Right hindlimb (tissue), 1 donor: ENCODE measurements around the gene RACK1.

Experiments
- DNase-seq: peaks from one replicate; pipeline ENCODE4 v3.0.0-alpha.2; 2018

Gene RACK1

DNA sequence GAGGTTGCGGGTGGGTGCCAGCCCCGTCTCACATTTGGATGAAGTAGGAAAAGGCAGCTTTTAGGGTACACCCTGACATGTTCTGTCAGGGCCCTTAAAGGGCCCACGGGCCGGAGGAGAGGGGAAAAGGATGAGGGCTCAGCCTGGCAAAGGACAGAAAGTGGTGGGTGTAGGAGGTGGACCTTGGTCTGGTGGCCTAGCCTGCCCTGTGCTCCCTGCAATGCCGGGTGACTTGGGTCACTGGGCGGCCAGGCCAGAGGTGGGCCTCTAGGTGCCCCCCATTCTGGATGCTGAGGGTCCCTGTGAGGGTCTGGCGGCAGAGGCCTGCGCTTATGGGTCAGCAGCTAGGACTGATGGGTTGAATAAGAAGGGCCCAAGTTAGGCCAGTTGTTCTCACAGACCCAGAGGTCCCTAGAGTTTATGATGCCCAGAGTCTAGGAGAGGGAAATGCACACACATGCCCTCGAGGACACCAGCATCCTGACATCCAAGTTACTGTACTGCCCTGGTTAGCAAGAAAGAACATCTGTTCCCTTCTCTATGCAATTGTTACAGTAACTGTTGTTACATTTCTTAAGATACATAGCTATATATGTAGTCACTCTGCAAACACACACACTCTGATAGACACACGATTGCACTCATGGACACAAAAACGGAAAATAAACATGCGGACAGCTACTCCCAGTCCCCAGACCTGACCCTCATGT is 51.2 kb downstream of the RACK1 start:
- DNase-seq, result no peak

DNA sequence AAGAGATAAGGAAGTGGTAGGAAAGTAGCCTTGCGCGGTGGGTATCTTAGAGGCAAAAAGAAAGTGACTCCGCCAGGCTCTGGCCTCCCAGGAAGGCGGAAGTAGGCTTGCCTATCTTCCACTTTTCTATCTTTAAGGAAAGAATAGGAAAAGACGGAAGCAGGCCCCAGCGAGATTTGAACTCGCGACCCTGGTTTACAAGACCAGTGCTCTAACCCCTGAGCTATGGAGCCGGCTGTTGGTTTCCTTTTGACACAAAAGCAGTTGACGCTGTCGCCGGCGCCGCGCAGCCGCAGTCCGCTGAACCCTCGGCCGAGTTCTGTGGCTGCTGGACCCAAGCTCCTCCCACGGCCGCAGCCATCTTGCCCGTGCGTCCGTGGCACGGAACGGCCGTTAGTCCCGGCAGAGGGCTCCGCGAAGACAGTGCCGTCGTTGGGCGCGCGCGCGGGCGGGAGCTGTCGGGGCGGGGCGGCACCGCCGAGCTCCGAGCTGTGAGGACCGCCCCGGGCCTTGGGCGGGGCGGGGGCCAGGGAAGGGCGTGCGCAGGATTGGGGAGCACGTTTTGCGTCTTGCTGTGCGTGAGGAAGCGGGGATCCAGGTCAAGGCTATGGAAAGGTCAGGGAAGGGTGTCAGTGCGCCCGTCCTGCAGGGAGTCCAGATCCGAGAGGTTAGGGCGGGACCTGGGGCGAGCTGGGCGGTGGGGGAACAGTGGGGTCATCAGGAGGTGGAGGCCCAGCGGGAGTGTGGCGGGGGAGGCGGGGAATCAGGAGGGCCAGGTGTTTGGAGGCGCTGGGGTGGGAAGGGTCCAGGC is 52.0 kb downstream of the RACK1 start:
- peak; percentile 99 for DNase-seq

DNA sequence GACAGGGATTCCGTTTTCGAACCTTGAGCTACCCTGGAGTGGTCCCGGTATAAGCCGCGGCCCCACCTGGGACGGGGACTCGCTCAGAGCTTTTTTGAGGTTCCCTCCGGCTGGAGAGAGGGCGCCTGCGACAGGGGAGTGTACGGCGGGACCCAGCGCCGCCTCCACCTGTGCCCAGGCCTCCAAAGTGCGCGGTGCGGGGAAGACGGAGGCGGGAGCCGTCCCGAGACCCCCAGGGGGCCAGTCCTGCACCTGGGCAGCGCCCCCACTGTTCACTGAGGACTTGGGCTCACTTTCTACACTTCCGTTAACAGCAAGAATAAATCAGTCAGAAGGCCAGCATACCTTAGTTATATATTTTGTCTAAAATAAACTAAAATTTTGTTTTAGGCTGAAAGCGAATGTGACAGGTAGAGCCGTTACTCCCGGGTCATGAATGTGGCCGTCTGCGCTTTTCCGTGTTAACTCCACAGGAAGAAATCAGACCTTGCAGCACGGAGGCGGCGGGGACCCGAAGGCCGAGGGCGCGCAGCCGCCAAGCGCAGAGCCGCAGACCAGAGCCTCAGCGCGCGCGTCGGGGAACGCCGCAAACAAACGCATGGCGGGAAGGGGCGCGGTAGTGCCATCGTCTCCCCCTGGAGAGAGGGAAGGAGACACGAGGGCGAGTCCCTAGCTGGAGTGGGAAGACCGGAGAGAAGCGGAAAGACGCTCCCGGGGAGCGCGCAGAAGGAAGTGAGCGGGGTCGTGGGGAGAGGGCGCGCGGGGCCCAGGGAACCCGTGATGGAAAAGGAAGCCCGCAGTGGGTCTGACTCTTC is 52.8 kb downstream of the RACK1 start:
- peak; percentile 69 for DNase-seq

DNA sequence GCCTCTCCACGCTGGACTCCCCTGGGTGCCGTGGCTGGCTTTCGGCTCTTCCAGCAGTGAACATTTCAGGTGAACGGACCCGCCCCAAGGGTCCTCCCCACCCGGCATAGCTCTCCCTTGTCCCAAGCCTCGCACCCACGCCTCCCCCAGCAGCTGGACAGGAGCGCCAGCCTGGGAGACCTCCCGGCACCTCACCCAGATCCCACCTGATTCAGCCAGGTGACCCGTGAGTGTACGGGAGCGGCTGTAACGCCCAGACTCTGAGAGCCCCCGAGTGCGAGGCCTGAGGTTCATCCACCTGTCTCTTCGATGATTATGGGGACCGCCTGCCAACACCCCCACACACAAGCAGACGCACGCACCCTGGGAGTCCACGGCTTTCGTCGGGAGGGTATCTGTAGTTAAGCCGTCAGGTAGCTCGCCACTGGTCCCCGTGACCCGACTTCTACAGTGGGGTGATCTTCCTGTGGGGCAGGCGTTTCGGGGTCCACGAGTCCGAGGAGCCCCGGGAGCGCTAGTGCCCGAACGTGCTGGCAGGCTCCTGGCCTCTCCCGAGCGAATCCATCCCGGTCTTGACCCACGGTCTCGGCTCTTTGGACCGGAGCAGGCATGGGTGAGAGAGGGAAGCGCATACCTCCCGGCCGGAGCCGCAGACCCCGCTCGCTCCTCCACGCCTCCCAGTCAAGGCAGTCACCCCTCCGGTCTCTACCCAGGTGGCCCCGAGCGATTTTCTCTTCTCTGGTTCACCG is 53.6 kb downstream of the RACK1 start:
- no peak for DNase-seq

DNA sequence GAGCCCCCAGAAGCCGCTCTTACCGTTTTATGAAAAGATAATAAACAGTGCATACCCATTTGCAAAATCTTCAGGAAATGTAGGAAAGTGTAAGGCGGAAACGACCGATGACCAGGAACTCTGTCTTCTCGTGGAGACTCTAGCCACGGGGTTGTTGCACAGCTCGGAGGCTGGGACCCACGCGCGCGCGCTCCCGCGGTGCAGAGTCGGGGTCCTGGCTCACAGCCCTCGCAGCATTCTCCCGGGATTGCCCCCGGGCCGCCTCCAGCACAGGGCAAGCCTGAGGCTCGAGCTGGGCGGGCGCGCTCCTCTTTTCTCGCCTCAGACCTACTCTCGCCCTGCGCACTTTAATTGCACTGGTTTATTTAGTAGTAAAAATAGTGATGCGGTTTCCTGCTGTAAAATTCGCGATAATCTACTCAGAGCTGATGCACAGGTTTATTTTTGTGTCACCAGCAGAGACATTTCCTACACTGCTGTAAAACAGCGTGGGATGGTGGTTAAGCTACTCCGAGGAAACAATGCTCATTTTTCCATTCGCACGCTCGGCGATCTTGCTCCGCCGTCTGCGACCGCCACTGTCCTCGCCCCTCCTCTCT is 54.2 kb downstream of the RACK1 start:
- peak; percentile 44 for DNase-seq

DNA sequence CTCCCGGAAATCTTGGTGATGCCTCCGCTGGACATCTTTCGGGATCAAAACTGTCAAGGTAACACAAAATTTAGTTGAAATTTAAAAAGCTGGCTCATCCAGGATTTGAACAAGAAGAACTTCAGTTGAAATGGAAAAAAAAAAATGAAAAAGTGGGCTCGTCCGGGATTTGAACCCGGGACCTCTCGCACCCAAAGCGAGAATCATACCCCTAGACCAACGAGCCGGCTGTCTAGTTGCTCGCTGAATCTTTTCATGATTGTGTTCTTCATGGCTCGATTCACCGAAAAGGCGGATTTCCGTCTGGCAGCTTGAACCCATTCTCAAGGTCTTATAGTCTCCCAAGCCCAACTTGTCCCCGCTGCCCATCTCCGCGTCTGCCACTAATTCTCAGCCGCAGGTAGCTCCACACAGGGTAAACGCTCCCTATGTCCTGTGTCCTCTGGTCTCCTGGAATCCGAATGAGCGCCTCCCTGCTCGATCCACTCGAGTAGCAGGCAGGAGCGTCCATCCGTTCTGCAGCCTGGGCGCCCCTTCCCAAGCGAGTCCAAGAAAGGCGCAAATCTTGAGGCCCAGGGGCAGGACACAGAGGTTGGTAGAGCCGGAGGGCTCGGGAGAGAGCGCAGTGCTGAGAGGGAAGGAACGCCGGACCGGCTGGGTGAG is 54.9 kb downstream of the RACK1 start:
- DNase-seq, result peak; percentile 89

DNA sequence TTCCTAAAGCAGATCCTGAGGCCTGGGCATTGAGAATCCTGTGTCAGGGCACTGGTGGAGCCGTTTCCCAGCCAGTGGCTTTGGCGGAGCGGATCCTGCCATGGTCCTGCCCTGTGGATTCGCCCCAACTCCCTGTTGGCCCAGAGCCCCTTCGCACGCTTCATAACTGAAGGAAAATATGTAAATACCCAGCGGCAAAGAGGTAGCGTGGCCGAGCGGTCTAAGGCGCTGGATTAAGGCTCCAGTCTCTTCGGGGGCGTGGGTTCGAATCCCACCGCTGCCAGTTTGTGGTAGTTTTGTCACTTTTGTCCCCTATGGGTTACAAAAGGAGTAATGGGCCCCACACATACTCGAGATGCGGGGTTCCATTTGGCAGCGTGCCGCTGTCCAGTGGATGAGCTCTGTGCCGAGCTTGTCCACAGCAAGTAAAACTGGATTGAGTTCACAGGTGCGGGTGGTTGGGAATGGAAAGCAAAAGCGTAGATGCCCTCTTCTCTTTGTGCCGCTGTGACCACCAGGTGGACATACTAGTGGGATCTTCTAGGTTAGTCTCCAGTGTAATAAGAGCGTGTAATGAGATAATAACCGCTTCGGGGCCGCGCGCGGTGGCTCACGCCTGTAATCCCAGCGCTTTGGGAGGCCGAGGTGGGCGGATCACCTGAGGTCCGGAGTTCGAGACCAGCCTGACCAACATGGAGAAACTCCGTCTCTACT is 56.0 kb downstream of the RACK1 start:
- DNase-seq, result peak; percentile 83

DNA sequence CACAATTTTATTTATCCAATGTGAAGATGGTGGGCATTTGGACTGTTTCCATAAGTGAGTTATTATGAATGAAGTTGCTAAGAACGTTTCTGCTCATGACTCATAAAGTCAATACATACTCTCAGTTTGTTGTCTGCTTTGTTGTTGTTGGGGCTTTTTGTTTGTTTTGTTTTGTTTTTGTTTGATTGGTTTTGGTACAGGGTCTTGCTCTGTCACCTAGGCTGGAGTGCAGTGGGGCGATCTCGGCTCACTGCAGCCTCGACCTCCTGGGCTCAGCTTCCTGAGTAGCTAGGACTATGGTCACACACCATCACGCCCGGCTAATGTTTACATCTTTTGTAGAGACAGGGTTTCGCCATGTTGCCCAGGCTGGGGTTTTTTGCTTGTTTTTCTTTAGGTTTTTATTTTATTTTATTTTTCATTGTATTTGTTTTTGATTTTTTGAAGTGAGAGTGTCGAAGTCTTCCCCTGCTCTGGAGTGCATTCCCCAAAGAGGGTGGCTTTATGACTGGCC is 56.7 kb downstream of the RACK1 start:
- DNase-seq, result no peak
